Measurements from ENCODE around the gene FLT3LG.
"Not testable (repeated sequence)": the region's sequence is repeated elsewhere in the genome, so short reads cannot be mapped to it uniquely, and the experiment has no call there.

Gene FLT3LG

DNA sequence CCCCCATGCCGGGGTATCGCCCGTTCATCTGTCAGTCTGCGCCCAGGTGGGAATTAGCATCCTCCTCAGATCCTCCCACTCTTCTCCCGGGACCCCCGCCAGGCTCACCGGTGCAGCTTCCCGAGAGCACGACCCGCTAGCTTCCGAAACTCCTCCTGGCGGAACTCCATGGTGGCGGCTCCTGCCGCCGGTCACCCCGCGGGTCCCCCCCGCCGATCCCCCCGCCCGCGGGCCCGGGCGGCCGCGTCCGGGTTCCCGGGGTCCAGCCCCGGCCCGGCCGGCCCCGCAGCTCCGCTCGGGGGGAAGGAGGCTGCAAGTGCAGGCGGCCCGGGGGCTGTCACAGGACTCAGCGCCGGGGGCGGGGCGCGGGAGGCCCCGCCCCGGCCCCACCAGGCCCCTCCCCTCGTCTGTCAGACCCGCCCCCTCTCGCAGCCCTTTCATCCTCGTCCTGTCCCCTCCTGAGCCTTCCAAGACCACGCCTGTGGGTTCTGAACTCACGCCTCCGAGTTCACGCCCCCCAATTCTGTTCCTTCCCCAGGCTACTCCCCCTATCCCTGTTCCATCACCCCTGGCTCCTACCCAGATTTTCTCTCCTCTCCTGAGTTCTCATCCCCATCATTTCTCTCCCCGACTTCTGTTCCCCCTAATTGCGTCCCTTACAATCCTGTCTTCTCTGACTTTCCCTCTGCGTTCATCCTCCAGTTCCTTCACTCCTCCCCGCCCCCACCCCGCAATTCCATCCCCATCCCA is 32.6 kb upstream of the FLT3LG start, which contains the start of gene SLC17A7:
Gene SLC17A7 (minus strand): TSS at position 318 of the 750 bp plus-strand sequence. CDS start 148 bp downstream, at position 170.
- peak; percentile 49 to 56 for DNase-seq

GRCh38 chr19:49441960-49442350 is 32.1 kb upstream of the FLT3LG start:
- no peak for DNase-seq

GRCh38 chr19:49442354-49442753 is 31.7 kb upstream of the FLT3LG start:
- DNase-seq, result no peak

GRCh38 chr19:49442771-49443365 is 31.1 kb upstream of the FLT3LG start:
- peak; percentile 49 to 62 for DNase-seq

GRCh38 chr19:49443366-49444099 is 30.5 kb upstream of the FLT3LG start:
- DNase-seq, result peak; percentile 93

- DNase-seq, result not testable (repeated sequence)
Measured at GRCh38 chr19:49444100-49444700, 29.8 kb upstream of the FLT3LG start.

- DNase-seq, result no peak
Measured at GRCh38 chr19:49445997-49446396, 28.0 kb upstream of the FLT3LG start.

- DNase-seq, result no peak
Measured at GRCh38 chr19:49447485-49448431, 26.3 kb upstream of the FLT3LG start.

DNA sequence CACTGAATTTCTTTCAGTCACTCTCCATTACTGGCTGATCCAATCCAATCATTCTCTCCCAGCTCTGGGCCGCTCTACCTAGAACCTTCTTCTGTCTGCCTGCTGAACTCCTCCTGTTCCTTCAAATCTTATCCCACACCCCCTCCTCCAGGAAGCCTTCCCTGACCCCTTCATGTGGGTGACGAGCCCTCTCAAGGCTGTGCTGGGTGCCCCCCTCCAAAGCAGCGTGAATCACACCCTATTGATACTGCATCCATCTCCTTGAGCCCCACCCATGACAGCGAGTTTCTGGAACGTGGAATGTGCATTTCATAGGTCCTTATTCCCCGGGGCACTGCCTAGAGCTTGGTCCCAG is 25.6 kb upstream of the FLT3LG start:
- DNase-seq, result no peak

DNA sequence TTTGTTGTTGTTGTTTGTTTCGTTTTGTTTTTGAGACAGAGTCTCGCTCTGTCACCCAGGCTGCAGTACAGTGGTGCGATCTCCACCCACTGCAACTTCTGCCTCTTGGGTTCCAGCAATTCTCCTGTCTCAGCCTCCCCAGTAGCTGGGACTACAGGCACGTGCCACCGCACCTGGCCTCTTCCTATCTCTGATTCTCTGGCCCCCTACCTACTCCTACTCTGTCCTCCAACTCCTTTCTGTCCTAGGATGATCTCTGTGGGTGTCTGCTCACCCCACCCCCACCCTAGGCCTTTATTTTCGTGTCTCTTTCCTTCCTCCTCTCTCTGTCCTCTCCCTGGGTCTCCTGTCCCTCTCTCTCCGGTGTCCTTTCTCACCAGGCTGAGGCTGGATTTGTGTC is 23.6 kb upstream of the FLT3LG start:
- DNase-seq, result no peak

DNA sequence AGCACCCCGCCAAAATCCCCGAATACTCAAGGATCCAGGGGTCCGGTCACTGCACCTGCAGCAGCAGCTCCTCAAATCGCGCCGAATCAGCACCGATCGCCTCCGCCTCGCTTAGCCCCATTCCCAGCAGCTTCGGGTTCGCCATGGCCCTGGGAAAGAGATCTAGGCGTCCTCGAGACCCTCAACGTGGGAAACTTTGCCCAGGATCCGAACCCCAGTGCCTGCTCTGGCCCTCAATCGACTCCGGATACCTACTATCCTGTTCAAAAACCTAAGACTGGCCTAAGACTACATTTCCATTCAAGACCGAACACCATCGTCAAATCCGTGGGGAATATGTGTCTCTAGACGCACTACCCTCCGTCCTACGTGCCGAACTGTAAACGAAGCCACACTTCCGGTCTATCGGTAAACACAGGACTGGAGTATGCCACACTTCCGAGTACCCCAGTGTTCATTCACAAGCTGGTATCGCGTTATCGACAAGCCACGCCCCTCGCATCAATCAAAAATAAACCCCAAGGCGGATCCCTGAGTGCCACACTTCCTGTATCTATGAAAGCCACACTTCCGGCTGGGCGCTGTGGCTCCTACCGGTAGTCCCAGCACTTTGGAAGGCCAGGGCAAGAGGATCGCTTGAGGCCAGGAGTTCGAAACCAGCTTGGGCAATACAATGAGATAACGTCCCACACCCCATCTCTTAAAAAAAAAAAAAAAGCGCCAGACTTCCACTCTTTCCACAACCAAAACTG is 22.4 kb upstream of the FLT3LG start, which contains the start of gene PIH1D1:
Gene PIH1D1 (minus strand): TSS at position 385 of the 752 bp plus-strand sequence. CDS start 240 bp downstream, at position 145.
- peak; percentile 98 for DNase-seq

GRCh38 chr19:49453013-49453756 is 20.8 kb upstream of the FLT3LG start, which contains the start of gene ALDH16A1:
TSS of gene ALDH16A1 (plus strand) at chr19:49453225. CDS start at chr19:49453332, 107 bp downstream.
- peak; percentile 98 for DNase-seq

DNA sequence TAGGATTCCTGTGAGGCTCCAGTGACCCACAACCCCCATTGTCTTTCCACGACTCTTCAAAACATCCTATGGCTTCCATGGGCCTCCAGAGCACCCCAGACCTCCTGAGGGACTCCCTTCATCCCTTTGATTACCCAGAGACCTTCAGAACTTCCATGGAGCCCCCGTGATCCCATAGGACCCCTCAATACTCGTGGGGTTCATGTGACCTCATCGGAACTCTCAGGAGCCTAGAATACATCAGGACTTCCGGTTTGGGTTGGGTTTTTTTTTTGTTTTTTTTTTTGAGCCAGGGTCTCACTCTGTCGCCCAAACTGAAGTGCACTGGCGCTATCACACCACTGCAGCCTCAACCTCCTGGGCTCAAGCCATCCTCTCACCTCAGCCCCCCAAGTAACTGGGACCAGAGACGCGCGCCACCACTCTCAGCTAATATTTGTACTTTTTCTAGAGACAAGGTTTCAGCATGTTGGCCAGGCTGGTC is 20.2 kb upstream of the FLT3LG start:
- peak in 1 of 2 donors; percentile 40 for DNase-seq

DNA sequence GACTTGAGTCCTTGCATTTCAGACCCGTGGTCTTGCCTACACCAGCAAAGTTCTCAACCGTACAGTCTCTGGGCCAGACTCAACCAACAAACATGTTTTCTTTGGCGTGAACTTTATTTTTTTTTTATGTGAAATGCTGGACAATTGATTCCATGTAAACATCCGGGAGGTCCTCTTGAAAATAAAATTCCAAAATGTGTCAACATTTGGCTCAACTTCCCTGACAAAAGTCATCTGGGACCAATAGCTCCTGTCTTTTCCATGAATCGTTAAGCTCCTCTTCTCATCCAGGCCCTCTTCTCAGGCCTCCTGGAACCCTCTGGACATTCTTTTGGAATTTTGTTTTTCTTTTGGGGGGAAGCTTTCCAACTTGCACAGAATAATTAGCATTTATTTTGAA is 18.2 kb upstream of the FLT3LG start:
- DNase-seq, result no peak

DNA sequence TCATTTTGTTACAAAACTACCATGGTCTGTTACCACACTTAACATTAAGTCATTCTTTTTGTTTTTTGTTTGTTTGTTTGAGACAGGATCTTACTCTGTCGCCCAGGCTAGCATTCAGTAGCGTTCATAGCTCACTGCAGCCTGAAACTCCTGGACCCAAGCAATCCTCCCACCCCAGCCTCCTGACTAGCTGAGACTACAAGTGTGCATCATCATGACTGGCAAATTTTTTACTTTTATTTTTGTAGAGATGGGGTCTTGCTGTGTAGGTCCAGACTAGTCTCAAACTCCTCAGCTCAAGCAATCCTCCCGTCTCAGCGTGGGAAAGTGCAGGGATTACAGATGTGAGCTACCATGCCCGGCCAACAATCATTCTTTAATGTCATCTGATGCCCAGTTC is 17.7 kb upstream of the FLT3LG start:
- no peak for DNase-seq

GRCh38 chr19:49458567-49458903 is 15.5 kb upstream of the FLT3LG start:
- no peak for DNase-seq

DNA sequence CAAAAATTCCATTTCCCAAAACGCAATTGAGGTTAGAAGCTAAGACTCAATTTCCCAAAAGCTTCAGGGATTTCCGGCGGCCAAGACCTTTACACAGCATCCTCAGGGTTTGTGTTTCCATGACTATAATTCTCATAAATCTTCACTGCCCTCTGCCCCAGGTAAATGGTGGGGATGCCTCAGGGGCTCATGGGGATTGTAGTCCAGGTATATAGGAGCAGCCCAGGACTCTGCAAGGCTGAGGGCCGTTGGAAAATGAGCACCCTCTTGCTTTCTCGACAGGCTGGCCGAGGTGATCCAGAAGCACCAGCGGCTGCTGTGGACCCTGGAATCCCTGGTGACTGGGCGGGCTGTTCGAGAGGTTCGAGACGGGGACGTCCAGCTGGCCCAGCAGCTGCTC is 14.6 kb upstream of the FLT3LG start:
- DNase-seq, result no peak

DNA sequence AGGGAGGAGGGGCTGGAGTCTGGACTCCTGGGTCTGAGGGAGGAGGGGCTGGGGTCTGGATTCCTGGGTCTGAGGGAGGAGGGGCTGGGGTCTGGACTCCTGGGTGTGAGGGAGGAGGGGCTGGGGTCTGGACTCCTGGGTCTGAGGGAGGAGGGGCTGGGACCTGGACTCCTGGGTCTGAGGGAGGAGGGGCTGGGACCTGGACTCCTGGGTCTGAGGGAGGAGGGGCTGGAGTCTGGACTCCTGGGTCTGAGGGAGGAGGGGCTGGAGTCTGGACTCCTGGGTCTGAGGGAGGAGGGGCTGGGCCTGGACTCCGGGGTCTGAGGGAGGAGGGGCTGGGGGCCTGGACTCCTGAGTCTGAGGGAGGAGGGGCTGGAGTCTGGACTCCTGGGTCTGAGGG is 12.9 kb upstream of the FLT3LG start:
- not testable (repeated sequence) for DNase-seq

DNA sequence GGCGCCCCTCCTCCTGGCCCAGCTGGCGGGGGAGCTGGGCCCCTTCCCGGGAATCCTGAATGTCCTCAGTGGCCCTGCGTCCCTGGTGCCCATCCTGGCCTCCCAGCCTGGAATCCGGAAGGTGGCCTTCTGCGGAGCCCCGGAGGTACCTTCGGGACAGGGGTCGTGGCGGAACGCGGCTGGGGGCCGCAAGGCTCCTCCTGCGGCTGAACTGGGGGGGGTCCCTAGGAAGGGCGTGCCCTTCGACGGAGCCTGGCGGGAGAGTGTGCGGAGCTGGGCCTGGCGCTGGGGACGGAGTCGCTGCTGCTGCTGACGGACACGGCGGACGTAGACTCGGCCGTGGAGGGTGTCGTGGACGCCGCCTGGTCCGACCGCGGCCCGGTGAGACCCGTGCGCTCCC is 12.4 kb upstream of the FLT3LG start:
- no peak for DNase-seq

DNA sequence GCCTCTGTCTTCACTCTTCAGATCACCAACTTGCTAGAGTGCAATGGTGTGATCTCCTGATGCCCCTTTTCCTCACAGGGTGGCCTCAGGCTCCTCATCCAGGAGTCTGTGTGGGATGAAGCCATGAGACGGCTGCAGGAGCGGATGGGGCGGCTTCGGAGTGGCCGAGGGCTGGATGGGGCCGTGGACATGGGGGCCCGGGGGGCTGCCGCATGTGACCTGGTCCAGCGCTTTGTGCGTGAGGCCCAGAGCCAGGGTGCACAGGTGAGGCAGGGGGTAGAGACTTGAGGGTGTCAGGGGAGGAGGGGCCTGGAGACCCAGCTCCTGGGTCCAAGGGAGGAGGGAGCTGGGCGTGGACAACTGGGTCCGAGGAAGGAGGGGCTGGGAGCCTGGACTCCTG is 11.5 kb upstream of the FLT3LG start:
- DNase-seq, result no peak
